D721Med (cell line): ENCODE measurements around the gene CDC123.

Experiments used
- DNase-seq: peaks from one replicate; pipeline ENCODE4 v3.0.0; 2011; ENCODE audit warnings: low spot score; ENCODE audit not compliant: insufficient read length
- FAIRE-seq: peaks from 2 replicates; lab custom pipeline; 2011; peaks lifted over from hg19 to GRCh38; lab: Jason Lieb, UNC
- CTCF ChIP-seq: IDR thresholded peaks from 2 replicates; pipeline ENCODE4 v1.5.1; 2012; ENCODE audit warnings: mild to moderate bottlenecking, control low read depth; ENCODE audit not compliant: insufficient read depth; ENCODE audit errors: missing control alignments

The CDC123 gene

DNA sequence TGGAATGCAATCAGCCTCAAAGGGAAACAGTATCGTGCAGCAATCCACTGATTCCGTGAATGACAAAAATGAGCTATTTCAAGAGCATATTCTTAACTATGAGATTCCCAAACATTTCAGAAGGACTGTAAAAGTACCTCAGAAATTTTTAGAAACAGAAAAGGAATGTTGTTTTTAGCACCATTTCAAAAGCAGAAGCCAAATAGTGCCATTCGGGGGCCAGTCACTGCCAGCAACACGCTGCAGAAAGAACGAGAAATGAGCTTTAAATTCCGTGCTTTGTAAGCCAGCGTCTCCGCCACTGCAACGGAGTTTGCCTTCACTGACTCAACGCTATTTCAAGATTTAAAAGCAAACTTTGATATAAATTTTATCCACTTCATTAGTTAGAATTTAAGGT lies 6.6 kb upstream of the CDC123 start:
- no peak for FAIRE-seq
- no peak for TF ChIP-seq CTCF
- no peak for DNase-seq

GRCh38 chr10:12191715-12192114 lies 4.3 kb upstream of the CDC123 start:
- TF ChIP-seq CTCF: no peak
- DNase-seq (no peak), FAIRE-seq (no peak)

- FAIRE-seq: no peak
- no peak for TF ChIP-seq CTCF
- DNase-seq: no peak
Observed at GRCh38 chr10:12193193-12193592, 2.8 kb upstream of the CDC123 start.

GRCh38 chr10:12194752-12195271 lies 1.2 kb upstream of the CDC123 start:
- DNase-seq (no peak), FAIRE-seq (no peak)
- TF ChIP-seq CTCF: no peak

DNA sequence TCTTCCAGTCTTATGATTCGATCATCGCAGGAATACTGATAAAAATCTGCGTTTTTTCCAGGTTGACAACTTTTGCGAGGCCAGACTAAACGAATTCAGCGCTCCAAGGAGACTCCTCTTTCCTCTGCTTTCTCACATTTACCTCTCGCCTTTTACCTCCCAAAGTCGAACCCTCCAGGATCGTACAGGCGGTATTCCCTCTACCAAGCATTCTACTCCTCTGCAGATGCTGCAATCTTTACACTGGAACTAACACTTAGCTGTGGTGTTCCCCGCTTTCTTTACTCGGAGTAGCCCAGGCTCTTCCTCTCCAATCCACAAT lies 746 bp upstream of the CDC123 start:
- DNase-seq (no peak), FAIRE-seq (no peak)
- TF ChIP-seq CTCF: no peak

DNA sequence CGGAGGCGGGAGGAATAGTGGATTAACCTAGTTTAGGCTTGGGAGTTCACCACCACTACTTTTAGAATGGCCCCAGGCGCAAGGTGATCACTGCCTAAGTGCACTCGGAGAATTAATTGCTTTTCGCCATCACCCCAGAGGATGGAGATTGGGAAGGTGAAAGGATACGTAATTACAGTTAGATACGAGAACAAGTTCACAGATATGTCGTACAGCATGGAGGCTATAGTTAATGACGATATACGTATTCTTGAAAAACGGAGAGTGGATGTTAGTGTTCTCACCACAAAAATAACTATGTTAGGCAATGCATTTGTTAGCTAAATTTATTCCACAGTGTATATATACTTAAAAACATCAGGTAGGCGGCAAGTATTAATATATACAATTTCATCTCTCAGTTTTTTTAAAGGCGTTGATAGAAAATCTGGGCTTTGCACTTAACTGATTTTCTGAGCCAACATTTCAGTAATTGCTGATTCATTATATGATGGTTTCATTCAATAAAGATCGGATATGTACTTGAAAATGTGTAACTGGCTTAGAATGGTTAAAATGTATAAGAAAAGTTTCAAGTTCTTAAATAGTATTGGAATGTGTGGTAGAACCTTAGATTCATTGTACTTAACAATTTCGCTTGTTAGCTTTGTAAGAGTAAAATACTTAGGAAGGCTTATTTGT lies 683 bp downstream of the CDC123 start:
- TF ChIP-seq CTCF: no peak
- FAIRE-seq: no peak
- DNase-seq: no peak

GRCh38 chr10:12198156-12198555 lies 2.2 kb downstream of the CDC123 start:
- DNase-seq (no peak), FAIRE-seq (no peak)
- no peak for TF ChIP-seq CTCF
